HepG2 (cell line): ENCODE results near the gene NUP133. TPM values are rescaled to one million over a fixed set of nuclear protein-coding genes. Genes with fewer than 3 reads are reported as not detected.

Source experiments
- ATAC-seq: fragments of 200-7000 bp; cut with Tn5 transposase; 3 replicates; pipeline ENCODE4 v1.9.1; 2020; ENCODE audit warnings: mild to moderate bottlenecking, moderate library complexity
- BruUV-seq: library from RNA; stranded (reverse); fragments of 400-500 nt; replicated peaks from 2 replicates; lab custom pipeline; 2021; lab: Mats Ljungman, UMichigan
- CTCF ChIA-PET: fragments of 300-600 bp; formaldehyde crosslinking; extraction: SDS; loops from one replicate; lab custom pipeline; 2021; ENCODE audit warnings: low total read pairs, inconsistent platforms, low intra/inter-chr PET ratio; lab: Yijun Ruan, JAX
- POLR2A ChIA-PET: fragments of 350-600 bp; sonication (Branson Sonifier 250); formaldehyde crosslinking; loops from one replicate; lab custom pipeline; 2020; ENCODE audit warnings: antibody characterized with exemption, inconsistent platforms; lab: Yijun Ruan, JAX
- DNase-seq: peaks from one replicate; pipeline ENCODE4 v3.0.0-alpha.2; 2015; ENCODE audit warnings: low spot score
- FAIRE-seq: peaks from 3 replicates; lab custom pipeline; 2011; peaks lifted over from hg19 to GRCh38; lab: Jason Lieb, UNC
- H2AFZ ChIP-seq: one replicate; pipeline ENCODE4 v1.6.1; 2011; ENCODE audit warnings: low read length, inconsistent platforms
- H3K27ac ChIP-seq: fragments of 300-600 bp; 3 replicates; pipeline ENCODE4 v1.8.0; 2011; ENCODE audit warnings: mixed run types, mild to moderate bottlenecking, mixed read lengths, low read length, inconsistent platforms; ENCODE audit not compliant: insufficient read depth; ENCODE audit errors: extremely low read length
- H3K27me3 ChIP-seq, 2 experiments: fragments of 200-600 bp in 1 of 2; 2 replicates in 1 of 2; 3 replicates in 1 of 2; pipeline versions ENCODE4 v1.6.0 to v1.8.0; 2011; ENCODE audit warnings: low read length in 2 of 2, mild to moderate bottlenecking in 2 of 2, moderate library complexity in 2 of 2, inconsistent platforms in 1 of 2; ENCODE audit not compliant: insufficient read depth in 2 of 2, control insufficient read depth in 1 of 2
- H3K36me3 ChIP-seq, 2 experiments: fragments of 200-600 bp in 1 of 2; replicated peaks in 1 of 2; 2 replicates in 1 of 2; 3 replicates in 1 of 2; pipeline versions ENCODE4 v1.5.1 to v1.8.0; 2011; ENCODE audit warnings: low read length in 2 of 2, inconsistent platforms in 1 of 2; ENCODE audit not compliant: insufficient read depth in 2 of 2, control insufficient read depth in 1 of 2
- H3K4me1 ChIP-seq: 2 replicates; pipeline ENCODE4 v1.5.1; 2012; ENCODE audit warnings: low read length, inconsistent platforms; ENCODE audit not compliant: insufficient read depth
- H3K4me2 ChIP-seq: 2 replicates; pipeline ENCODE4 v1.6.0; 2011; ENCODE audit warnings: low read depth, low read length, inconsistent platforms
- H3K4me3 ChIP-seq, 3 experiments: fragments of 200-600 bp in 1 of 3; sonication (generic), shearing (Covaris generic) in 1 of 3; replicated peaks in 1 of 3; 2 replicates each; pipeline ENCODE4 v1.5.1; 2011 to 2016; ENCODE audit warnings: low read length in 3 of 3, inconsistent platforms in 2 of 3, low read depth in 2 of 3, mild to moderate bottlenecking in 2 of 3, control low read depth in 1 of 3, mixed read lengths in 1 of 3; ENCODE audit not compliant: insufficient read depth in 1 of 3
- H3K79me2 ChIP-seq: one replicate; pipeline ENCODE4 v1.6.1; 2011; ENCODE audit warnings: low read length, inconsistent platforms; ENCODE audit not compliant: insufficient read depth
- H3K9ac ChIP-seq: 2 replicates; pipeline ENCODE4 v1.6.0; 2011; ENCODE audit warnings: mild to moderate bottlenecking, low read depth, low read length, inconsistent platforms; ENCODE audit not compliant: insufficient read depth
- H3K9me3 ChIP-seq: 2 replicates; pipeline ENCODE4 v1.5.1; 2012; ENCODE audit warnings: mild to moderate bottlenecking, low read length
- H4K20me1 ChIP-seq: 2 replicates; pipeline ENCODE4 v1.6.0; 2011; ENCODE audit warnings: inconsistent platforms, mild to moderate bottlenecking, low read length, moderate library complexity; ENCODE audit not compliant: insufficient read depth
- AGO1 ChIP-seq: fragments of 200-400 bp; formaldehyde crosslinking; IDR thresholded peaks from 2 replicates; pipeline ENCODE4 v1.6.1; 2017; ENCODE audit warnings: mild to moderate bottlenecking, low read depth, low read length, moderate library complexity; ENCODE audit not compliant: poor library complexity, severe bottlenecking
- BCL3 ChIP-seq: sonication (generic); formaldehyde crosslinking; IDR thresholded peaks from 2 replicates; pipeline ENCODE4 v1.5.1; 2020; ENCODE audit warnings: mild to moderate bottlenecking, missing genetic modification reagents, moderate library complexity
- CENPT ChIP-seq: sonication (generic); formaldehyde crosslinking; IDR thresholded peaks from 2 replicates; pipeline ENCODE4 v1.8.0; 2022; ENCODE audit warnings: low read depth, mild to moderate bottlenecking, moderate library complexity, missing genetic modification reagents
- IRF9 ChIP-seq: sonication (generic); formaldehyde crosslinking; IDR thresholded peaks from 2 replicates; pipeline ENCODE4 v1.8.0; 2022; ENCODE audit warnings: missing genetic modification reagents, mild to moderate bottlenecking, borderline replicate concordance
- MTF2 ChIP-seq: sonication (generic); formaldehyde crosslinking; IDR thresholded peaks from 2 replicates; pipeline ENCODE4 v1.5.0; 2020; ENCODE audit warnings: missing genetic modification reagents, borderline replicate concordance
- NFE2L2 ChIP-seq: fragments of 150-350 bp; IDR thresholded peaks from 2 replicates; pipeline ENCODE4 v1.6.1; 2014; ENCODE audit warnings: low read length
- SIX4 ChIP-seq: sonication (generic); formaldehyde crosslinking; IDR thresholded peaks from 2 replicates; pipeline ENCODE4 v1.4.0; 2020; ENCODE audit warnings: missing genetic modification reagents
- ZNF343 ChIP-seq: sonication (generic); formaldehyde crosslinking; IDR thresholded peaks from 2 replicates; pipeline ENCODE4 v1.4.0; 2020; ENCODE audit warnings: mild to moderate bottlenecking, missing genetic modification reagents
- ZNF746 ChIP-seq: sonication (generic); formaldehyde crosslinking; IDR thresholded peaks from 2 replicates; pipeline ENCODE4 v1.8.0; 2022; ENCODE audit warnings: mild to moderate bottlenecking, missing genetic modification reagents
- WGBS: methylation state at CpG from one replicate; pipeline ENCODE4 v1.1.6; 2017; ENCODE audit warnings: low lambda C conversion rate; 5-methylcytosine and 5-hydroxymethylcytosine counted together
- in situ Hi-C: cut with HindIII; loops from 2 replicates; pipeline ENCODE4 v1.10.0; 2017; ENCODE audit warnings: low pct_unique_long_range_greater_than_20kb; ENCODE audit not compliant: extremely low pct_ligation_motif_present
- intact Hi-C: fragments of 100-400 bp; cut with micrococcal nuclease; formaldehyde crosslinking; loops from one replicate; pipeline ENCODE4 v1.10.0; 2022; ENCODE audit not compliant: unreplicated experiment
- polyA plus RNA-seq, 8 experiments: library from polyadenylated mRNA; depleted of rRNA in 3 of 8; stranded (reverse) in 7 of 8; unstranded in 1 of 8; fragments of >200 nt; fragmentation: Illumina TruSeq in 4 of 8; extraction: Trizol in 4 of 8; gene quantifications; 2 replicates each; pipeline versions ENCODE4 v1.2.1 to v1.2.3, GENCODE V29; 2011 to 2016; ENCODE audit warnings: low read depth in 4 of 8, missing spikeins in 1 of 8, mixed read lengths in 1 of 8; ENCODE audit not compliant: insufficient read depth in 1 of 8
- total RNA-seq, 5 experiments: library from RNA; depleted of rRNA; stranded (reverse); fragments of >200 nt; fragmentation: Illumina TruSeq; extraction: Trizol; gene quantifications; 2 replicates each; pipeline ENCODE4 v1.2.3, GENCODE V29; 2016; ENCODE audit warnings: low read depth in 1 of 5
- TF ChIP-seq, protein P1 (sequence below), 2 experiments: fragments of 450-650 bp in 1 of 2; sonication (generic) in 1 of 2; formaldehyde crosslinking; IDR thresholded peaks; 2 replicates each; pipeline versions ENCODE4 v1.5.0 to v1.8.0; 2020 to 2022; ENCODE audit warnings: mild to moderate bottlenecking in 1 of 2, missing genetic modification reagents in 1 of 2
- TF ChIP-seq, protein P2 (sequence below): sonication (generic); formaldehyde crosslinking; IDR thresholded peaks from 2 replicates; pipeline ENCODE4 v1.4.0; 2020; ENCODE audit warnings: missing genetic modification reagents, borderline replicate concordance
- TF ChIP-seq, protein P3 (sequence below): sonication (generic); formaldehyde crosslinking; IDR thresholded peaks from 2 replicates; pipeline ENCODE4 v1.8.1; 2023; ENCODE audit warnings: missing genetic modification reagents, mild to moderate bottlenecking, borderline replicate concordance

The NUP133 gene
- total and polyA plus RNA-seq, 2 of the 13 experiments (the other 11 are each of a cell fraction or from before 2014, with no cell fraction given), result 17.7 to 45.6 TPM

DNA sequence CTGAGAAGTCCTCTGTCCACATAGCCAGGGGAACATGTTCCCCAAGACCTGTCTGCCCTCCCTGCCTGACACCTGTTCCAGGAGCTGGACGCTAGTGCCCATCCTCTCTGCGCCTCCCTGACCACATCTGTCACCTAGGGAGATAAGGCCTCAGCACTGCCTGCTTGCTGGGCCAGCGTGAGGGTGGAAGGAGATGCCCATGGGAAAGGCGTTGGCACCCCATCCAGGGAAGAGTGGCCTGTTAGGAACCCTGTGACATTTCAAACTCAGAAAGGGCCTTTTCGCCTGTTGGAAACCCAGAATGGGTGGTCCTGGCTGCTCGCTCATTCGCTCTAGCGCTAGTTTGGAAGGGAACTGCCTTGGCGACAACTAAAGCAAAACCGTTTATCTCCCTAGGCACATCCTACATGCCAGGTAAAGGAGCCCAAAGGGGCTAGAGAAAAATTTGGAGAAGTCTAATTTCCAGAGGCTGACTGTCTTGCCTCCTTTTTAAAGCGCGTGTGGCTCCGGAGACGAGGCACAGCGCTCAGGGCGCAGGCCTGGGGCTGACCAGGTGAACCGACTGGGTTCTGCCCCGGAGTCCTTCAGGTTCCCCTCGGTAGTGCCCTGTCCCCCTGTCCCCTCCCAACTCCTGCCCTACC is 74.7 kb downstream of the NUP133 start:
- ChIA-PET CTCF (no interaction called here), POLR2A (no interaction called here)
- no peaks in the 10 kb centered on the region for H3K9me3 ChIP-seq
- no peaks in the 10 kb centered on the region for H3K4me1 ChIP-seq
- FAIRE-seq, result no peak
- H3K27ac ChIP-seq, result no peak overlapping the region
- TF ChIP-seq NFE2L2, result no peak
- H3K79me2 ChIP-seq, result no peaks in the 10 kb centered on the region
- peak overlapping the region; percentile 71 for H3K4me2 ChIP-seq
- in situ Hi-C loops, result no loop called here
- H3K36me3 ChIP-seq, result no peaks in the 10 kb centered on the region
- intact Hi-C loops, result no loop called here
- ATAC-seq, result no peak; the same call in 2 of the 3 replicates
- peaks cover 0 to 10% of the 10 kb centered on the region in 2 experiments; a peak in 2 of 5 replicates for H3K27me3 ChIP-seq
- no peak overlapping the region for H2AFZ ChIP-seq
- no peaks in the 10 kb centered on the region for H4K20me1 ChIP-seq
- no peak overlapping the region for H3K9ac ChIP-seq
- DNase-seq, result no peak
- 53% methylated on average over 12 of the region's 19 CpGs for WGBS
- H3K4me3 ChIP-seq, result 0 out of 6 replicates have a peak overlapping the region, but pooled peaks of 1 of the 3 experiments have one; percentile 55
- BruUV-seq, result no TSS peak

DNA sequence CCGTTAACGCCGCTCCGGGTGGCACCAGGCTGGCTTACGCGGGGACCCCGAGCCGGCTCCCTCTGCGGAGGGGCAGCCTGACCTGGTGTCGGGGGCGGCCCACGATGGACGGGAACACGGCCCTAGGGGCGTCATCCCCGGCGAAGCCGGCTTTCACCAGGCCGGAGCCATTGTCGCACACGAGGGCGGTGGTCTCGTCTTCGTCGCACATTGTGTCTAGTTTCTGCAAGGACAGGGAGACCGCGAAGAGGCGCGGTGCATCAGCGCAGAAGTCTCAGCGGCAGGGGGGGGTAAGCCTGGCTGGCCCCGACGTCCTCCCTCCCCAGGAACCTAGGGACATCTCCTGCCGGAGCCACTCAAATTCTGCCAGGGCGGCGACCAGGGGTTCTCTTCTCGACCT is 75.2 kb downstream of the NUP133 start:
- FAIRE-seq, result no peak
- intact Hi-C loops (no loop called here), in situ Hi-C loops (no loop called here)
- Histone ChIP-seq H3K79me2 (no peaks in the 10 kb centered on the region), H3K36me3 (no peaks in the 10 kb centered on the region), H4K20me1 (no peaks in the 10 kb centered on the region), H2AFZ (no peak overlapping the region), H3K4me1 (no peaks in the 10 kb centered on the region), H3K4me2 (no peak overlapping the region), H3K27me3 (peaks cover 0 to 10% of the 10 kb centered on the region in 2 experiments; a peak in 2 of 5 replicates), H3K9me3 (no peaks in the 10 kb centered on the region), H3K4me3 (no peak overlapping the region), H3K27ac (no peak overlapping the region), H3K9ac (no peak overlapping the region)
- ChIA-PET POLR2A (no interaction called here), CTCF (no interaction called here)
- ATAC-seq, result no peak
- DNase-seq, result no peak
- BruUV-seq, result no TSS peak
- 84% methylated on average over 10 of the region's 37 CpGs for WGBS
- TF ChIP-seq ZNF746, result no peak
- no peak for TF ChIP-seq CENPT (CRISPR knock-in tag)
- TF ChIP-seq, protein P1, sequence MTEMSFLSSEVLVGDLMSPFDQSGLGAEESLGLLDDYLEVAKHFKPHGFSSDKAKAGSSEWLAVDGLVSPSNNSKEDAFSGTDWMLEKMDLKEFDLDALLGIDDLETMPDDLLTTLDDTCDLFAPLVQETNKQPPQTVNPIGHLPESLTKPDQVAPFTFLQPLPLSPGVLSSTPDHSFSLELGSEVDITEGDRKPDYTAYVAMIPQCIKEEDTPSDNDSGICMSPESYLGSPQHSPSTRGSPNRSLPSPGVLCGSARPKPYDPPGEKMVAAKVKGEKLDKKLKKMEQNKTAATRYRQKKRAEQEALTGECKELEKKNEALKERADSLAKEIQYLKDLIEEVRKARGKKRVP (CRISPR knock-in tag; IDR thresholded peaks at IDR 0.05), result no peak
- TF ChIP-seq BCL3 (CRISPR knock-in tag), result no peak
- TF ChIP-seq, protein P2, sequence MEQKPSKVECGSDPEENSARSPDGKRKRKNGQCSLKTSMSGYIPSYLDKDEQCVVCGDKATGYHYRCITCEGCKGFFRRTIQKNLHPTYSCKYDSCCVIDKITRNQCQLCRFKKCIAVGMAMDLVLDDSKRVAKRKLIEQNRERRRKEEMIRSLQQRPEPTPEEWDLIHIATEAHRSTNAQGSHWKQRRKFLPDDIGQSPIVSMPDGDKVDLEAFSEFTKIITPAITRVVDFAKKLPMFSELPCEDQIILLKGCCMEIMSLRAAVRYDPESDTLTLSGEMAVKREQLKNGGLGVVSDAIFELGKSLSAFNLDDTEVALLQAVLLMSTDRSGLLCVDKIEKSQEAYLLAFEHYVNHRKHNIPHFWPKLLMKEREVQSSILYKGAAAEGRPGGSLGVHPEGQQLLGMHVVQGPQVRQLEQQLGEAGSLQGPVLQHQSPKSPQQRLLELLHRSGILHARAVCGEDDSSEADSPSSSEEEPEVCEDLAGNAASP (CRISPR knock-in tag), result no peak
- no peak for TF ChIP-seq MTF2 (CRISPR knock-in tag)
- TF ChIP-seq, protein P3, sequence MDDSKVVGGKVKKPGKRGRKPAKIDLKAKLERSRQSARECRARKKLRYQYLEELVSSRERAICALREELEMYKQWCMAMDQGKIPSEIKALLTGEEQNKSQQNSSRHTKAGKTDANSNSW (CRISPR knock-in tag), result no peak
- no peak for TF ChIP-seq IRF9
- no peak for TF ChIP-seq SIX4 (CRISPR knock-in tag)
- no peak for TF ChIP-seq ZNF343
- TF ChIP-seq AGO1, result no peak
